ENCODE results near the gene GRPR. TPM values are rescaled to one million over a fixed set of nuclear protein-coding genes. Genes with fewer than 3 reads are reported as not detected.

The GRPR gene
- total RNA-seq, 6 experiments from 2014 or later = not detected

DNA sequence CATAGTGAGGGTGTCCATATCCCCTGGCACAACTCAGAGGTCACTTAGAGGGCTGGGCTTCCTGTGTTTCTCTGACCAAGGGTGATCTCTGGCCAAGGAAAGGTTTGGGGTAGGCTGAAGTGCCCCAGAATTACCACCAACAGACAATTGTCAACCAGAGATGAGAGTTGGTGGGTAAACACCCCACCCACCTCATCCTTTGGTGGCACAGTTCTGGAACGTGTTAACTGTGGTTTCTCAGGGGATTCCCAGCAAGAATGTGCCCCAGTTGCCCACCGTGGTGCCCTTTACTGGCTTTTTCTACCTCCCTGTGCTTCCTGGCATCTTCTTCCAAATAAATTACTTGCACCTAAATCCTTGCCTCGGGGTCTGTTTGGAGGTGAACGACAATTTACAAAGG, 17.1 kb downstream of the GRPR start:
- Histone ChIP-seq H3K27me3 (no peaks in the 10 kb centered on the region), H3K27ac (no peak overlapping the region), H3K4me3 (no peak overlapping the region), H3K9me3 (no peaks in the 10 kb centered on the region), H3K4me1 (no peaks in the 10 kb centered on the region), H3K36me3 (no peaks in the 10 kb centered on the region)
- WGBS (ENCODE audit: insufficient coverage, low coverage, low lambda C conversion rate, missing lambda C conversion rate) = 28% methylated on average over 4 of the region's 4 CpGs
- intact Hi-C loops (cut with DNase I) = no loop called here
- no peak for TF ChIP-seq POLR2A (IDR thresholded peaks at IDR 0.05)
- TF ChIP-seq, protein P1, sequence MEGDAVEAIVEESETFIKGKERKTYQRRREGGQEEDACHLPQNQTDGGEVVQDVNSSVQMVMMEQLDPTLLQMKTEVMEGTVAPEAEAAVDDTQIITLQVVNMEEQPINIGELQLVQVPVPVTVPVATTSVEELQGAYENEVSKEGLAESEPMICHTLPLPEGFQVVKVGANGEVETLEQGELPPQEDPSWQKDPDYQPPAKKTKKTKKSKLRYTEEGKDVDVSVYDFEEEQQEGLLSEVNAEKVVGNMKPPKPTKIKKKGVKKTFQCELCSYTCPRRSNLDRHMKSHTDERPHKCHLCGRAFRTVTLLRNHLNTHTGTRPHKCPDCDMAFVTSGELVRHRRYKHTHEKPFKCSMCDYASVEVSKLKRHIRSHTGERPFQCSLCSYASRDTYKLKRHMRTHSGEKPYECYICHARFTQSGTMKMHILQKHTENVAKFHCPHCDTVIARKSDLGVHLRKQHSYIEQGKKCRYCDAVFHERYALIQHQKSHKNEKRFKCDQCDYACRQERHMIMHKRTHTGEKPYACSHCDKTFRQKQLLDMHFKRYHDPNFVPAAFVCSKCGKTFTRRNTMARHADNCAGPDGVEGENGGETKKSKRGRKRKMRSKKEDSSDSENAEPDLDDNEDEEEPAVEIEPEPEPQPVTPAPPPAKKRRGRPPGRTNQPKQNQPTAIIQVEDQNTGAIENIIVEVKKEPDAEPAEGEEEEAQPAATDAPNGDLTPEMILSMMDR (IDR thresholded peaks at IDR 0.05) = no peak
- DNase-seq (no peak), ATAC-seq (no peak)

DNA sequence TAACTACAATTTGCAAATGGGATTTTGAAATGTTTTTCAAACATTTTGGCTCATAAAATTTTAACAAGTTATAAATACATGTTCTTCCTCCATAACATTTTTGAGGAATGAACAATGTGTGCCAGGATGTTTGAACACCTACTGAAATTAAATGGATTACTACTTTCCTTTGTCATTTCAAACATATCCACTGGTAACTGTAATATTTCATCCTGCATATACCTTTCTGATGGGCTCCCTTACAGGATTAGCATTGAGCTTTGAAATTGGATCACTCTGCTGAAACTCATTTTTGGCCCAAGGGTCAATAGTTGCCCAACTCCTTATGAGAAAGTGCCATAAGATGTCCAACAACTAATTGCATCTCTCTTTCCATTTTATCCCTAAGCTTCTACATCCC, 17.6 kb downstream of the GRPR start:
- no peak for TF ChIP-seq POLR2A (IDR thresholded peaks at IDR 0.05)
- TF ChIP-seq, protein P1 (IDR thresholded peaks at IDR 0.05) = no peak

DNA sequence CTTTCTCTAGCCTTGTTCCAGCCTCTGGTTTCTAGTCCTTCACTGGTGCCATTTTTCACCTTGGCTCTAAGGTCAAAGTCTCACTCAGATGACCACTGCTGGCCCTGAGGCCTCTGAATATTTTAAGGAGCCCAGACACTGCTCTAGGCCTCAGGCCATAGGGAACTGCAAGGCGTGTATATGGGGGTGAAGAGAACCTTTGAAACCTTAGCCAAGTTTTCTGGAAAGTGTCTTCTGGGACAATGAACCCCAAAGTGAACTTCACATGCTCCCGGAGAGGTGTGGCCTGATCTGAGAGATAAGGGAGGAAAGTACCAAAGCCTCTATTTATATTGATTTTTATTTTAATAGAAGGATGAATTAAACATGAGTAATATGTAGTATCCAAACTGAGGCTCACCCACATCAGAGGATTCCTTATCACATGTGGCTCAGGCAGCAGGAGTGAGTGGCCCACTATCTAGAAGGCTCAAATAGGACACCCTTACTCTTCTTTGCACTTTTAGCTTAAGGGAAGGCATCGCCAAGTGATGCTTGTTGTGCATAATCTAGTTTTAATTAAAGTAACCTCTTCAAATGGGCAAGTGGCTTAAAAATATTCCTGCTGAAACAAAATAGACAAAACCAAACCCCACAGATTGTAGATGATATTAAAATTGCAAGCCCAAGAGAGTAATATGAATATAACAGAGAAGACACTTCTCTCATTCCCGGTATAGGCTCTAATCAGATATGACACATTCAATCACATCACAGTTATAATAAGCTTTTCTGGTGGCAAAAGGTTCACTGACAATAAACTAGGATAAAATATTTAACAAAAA, 18.3 kb downstream of the GRPR start:
- ATAC-seq = no peak
- H3K27ac ChIP-seq = no peak overlapping the region
- H3K4me1 ChIP-seq = no peaks in the 10 kb centered on the region
- no peaks in the 10 kb centered on the region for H3K36me3 ChIP-seq
- H3K27me3 ChIP-seq = no peaks in the 10 kb centered on the region
- no peaks in the 10 kb centered on the region for H3K9me3 ChIP-seq
- whole genome bisulfite sequencing (ENCODE audit: insufficient coverage, low coverage, low lambda C conversion rate, missing lambda C conversion rate) = 71% methylated on average over 4 of the region's 4 CpGs
- TF ChIP-seq POLR2A (IDR thresholded peaks at IDR 0.05) = no peak
- TF ChIP-seq, protein P1 (IDR thresholded peaks at IDR 0.05) = no peak
- no peak for DNase-seq
- H3K4me3 ChIP-seq = no peak overlapping the region
- intact Hi-C loops (cut with DNase I) = no loop called here

More for the DNA sequence above, 17.6 kb downstream of the GRPR start:
- Histone ChIP-seq H3K27me3 (no peaks in the 10 kb centered on the region), H3K27ac (no peak overlapping the region), H3K4me3 (no peak overlapping the region), H3K9me3 (no peaks in the 10 kb centered on the region), H3K4me1 (no peaks in the 10 kb centered on the region), H3K36me3 (no peaks in the 10 kb centered on the region)
- DNase-seq (no peak), ATAC-seq (no peak)
- intact Hi-C loops (cut with DNase I) = no loop called here

DNA sequence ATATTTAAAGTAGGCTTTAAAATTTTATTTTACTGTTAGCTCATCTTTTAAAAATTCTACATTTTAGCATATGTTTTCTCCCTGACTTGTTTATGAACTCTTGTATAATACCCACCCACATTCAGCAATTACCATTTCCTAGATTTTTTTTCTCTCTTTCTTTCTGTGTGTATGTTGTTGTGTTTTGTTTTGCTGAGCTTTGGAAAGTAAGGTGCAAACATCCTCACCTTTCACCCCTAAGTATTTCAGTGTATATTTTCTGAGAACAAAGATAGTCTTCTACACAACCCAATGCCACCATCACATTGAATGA, 18.8 kb downstream of the GRPR start:
- no peaks in the 10 kb centered on the region for H3K9me3 ChIP-seq
- ATAC-seq = no peak
- intact Hi-C loops (cut with DNase I) = no loop called here
- H3K4me3 ChIP-seq = no peak overlapping the region
- H3K4me1 ChIP-seq = no peaks in the 10 kb centered on the region
- H3K27ac ChIP-seq = no peak overlapping the region
- no peaks in the 10 kb centered on the region for H3K36me3 ChIP-seq
- TF ChIP-seq, protein P1 (IDR thresholded peaks at IDR 0.05) = no peak
- TF ChIP-seq POLR2A (IDR thresholded peaks at IDR 0.05) = no peak
- DNase-seq = no peak
- no peaks in the 10 kb centered on the region for H3K27me3 ChIP-seq

DNA sequence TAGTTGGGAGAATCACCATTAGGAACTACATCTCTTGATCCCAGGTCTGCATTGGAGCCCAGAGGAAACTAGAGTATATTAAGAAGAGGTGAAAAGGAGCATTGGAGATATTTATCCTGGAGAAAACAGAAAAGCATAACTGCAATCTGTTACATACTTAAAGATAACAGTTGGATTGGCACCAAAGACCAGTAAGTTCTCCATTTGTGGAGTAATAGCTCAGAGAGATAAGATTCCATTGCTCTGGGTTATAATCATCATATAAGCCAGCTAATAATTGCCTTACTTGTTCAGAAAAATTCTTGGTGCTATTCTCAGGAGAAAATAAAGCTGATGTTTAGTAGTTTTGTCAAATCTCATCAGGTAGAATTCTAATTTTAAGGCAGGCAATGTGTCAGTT, 20.6 kb downstream of the GRPR start:
- Histone ChIP-seq H3K4me1 (no peaks in the 10 kb centered on the region), H3K27me3 (no peaks in the 10 kb centered on the region), H3K36me3 (no peaks in the 10 kb centered on the region), H3K9me3 (no peaks in the 10 kb centered on the region), H3K4me3 (no peak overlapping the region), H3K27ac (no peak overlapping the region)
- no peak for TF ChIP-seq POLR2A (IDR thresholded peaks at IDR 0.05)
- TF ChIP-seq, protein P1 (IDR thresholded peaks at IDR 0.05) = no peak
- DNase-seq (no peak), ATAC-seq (no peak)
- intact Hi-C loops (cut with DNase I) = no loop called here
